AG04450 (cell line): ENCODE measurements around the gene IRGC. TPM values are rescaled to one million over a fixed set of nuclear protein-coding genes. Genes with fewer than 3 reads are reported as not detected.

Experiments used
- CTCF ChIA-PET: fragments of 300-600, 350-600 bp; formaldehyde crosslinking; extraction: SDS; loops from one replicate; lab custom pipeline; 2022; ENCODE audit warnings: antibody characterized with exemption, inconsistent platforms; lab: Charles Lee
- POLR2A ChIA-PET: fragments of 350-600 bp; formaldehyde crosslinking; extraction: SDS; loops from one replicate; lab custom pipeline; 2021; ENCODE audit warnings: antibody characterized with exemption, inconsistent platforms; lab: Yijun Ruan, JAX
- DNase-seq: peaks from one replicate; pipeline ENCODE4 v3.0.0-alpha.2; 2011; ENCODE audit warnings: low read depth, low spot score
- H3K27ac ChIP-seq: one replicate; pipeline ENCODE4 v1.5.1; 2012; ENCODE audit warnings: low read depth, low read length, control low read depth
- H3K27me3 ChIP-seq: one replicate; pipeline ENCODE4 v1.6.0; 2012; ENCODE audit warnings: low read length; ENCODE audit not compliant: control insufficient read depth, insufficient read depth
- H3K4me3 ChIP-seq: 2 replicates; pipeline ENCODE4 v1.5.1; 2011; ENCODE audit warnings: mild to moderate bottlenecking, low read depth, low read length, control low read depth
- H3K9me3 ChIP-seq: 2 replicates; pipeline ENCODE4 v1.5.1; 2012; ENCODE audit warnings: low read length; ENCODE audit not compliant: control insufficient read depth, insufficient read depth
- CTCF ChIP-seq: IDR thresholded peaks from 2 replicates; pipeline ENCODE4 v1.5.1; 2011; ENCODE audit warnings: low read depth, low read length, control low read depth, inconsistent platforms
- polyA plus RNA-seq: library from polyadenylated mRNA; depleted of rRNA; stranded (reverse); fragments of >200 nt; gene quantifications from 2 replicates; pipeline ENCODE4 v1.2.3, GENCODE V29; 2011

The IRGC gene
- polyA plus RNA-seq, 1 experiment, result not detected

- POLR2A ChIA-PET, result no interaction called here
- H3K4me3 ChIP-seq, result no peak overlapping the region
- H3K27me3 ChIP-seq, result no peaks in the 10 kb centered on the region
- H3K9me3 ChIP-seq, result no peaks in the 10 kb centered on the region; the same call in 1 of the 2 replicates
- no peak overlapping the region for H3K27ac ChIP-seq
- no peak for TF ChIP-seq CTCF
- no peak for DNase-seq
- CTCF ChIA-PET, result no interaction called here
Observed at GRCh38 chr19:43726736-43727592, 11.1 kb downstream of the IRGC start.

DNA sequence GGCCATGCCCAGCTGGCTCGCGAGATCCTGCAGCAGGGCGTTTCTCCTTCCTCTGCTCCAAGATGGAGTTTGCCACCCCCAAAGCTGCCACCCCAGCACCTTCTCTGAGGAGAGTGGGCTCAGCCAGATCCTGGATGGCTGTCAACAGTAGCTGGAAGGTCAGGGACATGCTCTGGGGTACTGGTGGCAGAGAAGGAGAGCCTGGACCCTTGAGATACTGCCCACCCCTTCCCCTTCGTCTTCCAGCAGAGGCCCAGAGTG, 11.6 kb downstream of the IRGC start:
- DNase-seq, result no peak
- no peak for TF ChIP-seq CTCF
- Histone ChIP-seq H3K9me3 (no peaks in the 10 kb centered on the region; the same call in 1 of the 2 replicates), H3K4me3 (no peak overlapping the region), H3K27me3 (no peaks in the 10 kb centered on the region), H3K27ac (no peak overlapping the region)
- ChIA-PET POLR2A (no interaction called here), CTCF (no interaction called here)

DNA sequence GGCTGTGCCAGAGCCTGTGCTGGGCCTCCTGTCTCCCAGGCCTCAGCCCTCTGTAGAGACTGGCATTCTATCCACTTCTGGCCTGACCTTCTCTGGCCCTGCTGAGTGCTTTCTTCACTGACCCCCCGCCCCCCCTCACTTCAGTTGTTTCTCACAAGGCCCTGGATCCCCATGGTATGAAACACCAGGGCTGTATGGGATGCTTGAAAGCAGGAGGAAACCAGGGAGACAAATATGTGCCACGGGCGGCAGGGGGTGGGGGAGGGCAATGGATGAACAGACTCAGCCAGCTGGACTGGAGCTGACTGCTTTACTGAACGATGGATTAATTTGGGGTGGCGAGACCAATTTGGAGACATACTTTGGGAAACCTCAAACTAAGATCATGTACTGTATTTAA, 14.0 kb downstream of the IRGC start:
- POLR2A ChIA-PET, result interaction anchor here (0.6 kb wide), 1 partner anchor 205 kb away, joined by 3 read pairs; no protein-coding TSS in a partner anchor
- no peak for DNase-seq
- CTCF ChIA-PET, result interaction anchor here (1.2 kb wide), 1 partner anchor 80 kb away, joined by 5 read pairs; no protein-coding TSS in a partner anchor
- Histone ChIP-seq H3K9me3 (no peaks in the 10 kb centered on the region; the same call in 1 of the 2 replicates), H3K27ac (no peak overlapping the region), H3K27me3 (no peaks in the 10 kb centered on the region), H3K4me3 (no peak overlapping the region)
- TF ChIP-seq CTCF, result no peak

DNA sequence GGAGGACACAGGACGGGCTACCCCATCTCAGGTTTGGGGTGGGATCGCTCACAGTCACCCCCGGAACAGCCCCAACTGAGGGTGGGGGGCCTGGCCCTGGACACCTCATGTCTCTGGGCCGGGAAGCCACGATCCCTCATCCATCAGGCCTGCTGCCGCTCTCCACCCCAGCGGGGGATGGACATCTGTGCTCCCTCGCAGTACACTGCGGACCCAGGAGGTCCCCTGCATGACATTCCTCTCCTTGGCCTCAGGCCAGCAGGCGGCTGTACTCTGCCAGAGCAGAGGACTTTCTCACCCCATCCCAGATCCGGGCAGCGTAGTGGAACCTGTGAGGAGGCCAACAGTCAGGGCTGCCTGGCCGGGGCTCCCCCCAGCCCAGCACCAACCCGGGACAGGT, 15.5 kb downstream of the IRGC start:
- no peak overlapping the region for H3K4me3 ChIP-seq
- ChIA-PET POLR2A (interaction anchor here (0.6 kb wide), 2 partner anchors 17 to 46 kb away, joined by 3 read pairs; no protein-coding TSS in a partner anchor), CTCF (interaction anchor here (1.9 kb wide), 1 partner anchor 14 kb away, joined by 11 read pairs; no protein-coding TSS in a partner anchor)
- no peak overlapping the region for H3K27ac ChIP-seq
- DNase-seq, result no peak
- no peaks in the 10 kb centered on the region; the same call in 1 of the 2 replicates for H3K9me3 ChIP-seq
- no peak for TF ChIP-seq CTCF
- H3K27me3 ChIP-seq, result no peaks in the 10 kb centered on the region

DNA sequence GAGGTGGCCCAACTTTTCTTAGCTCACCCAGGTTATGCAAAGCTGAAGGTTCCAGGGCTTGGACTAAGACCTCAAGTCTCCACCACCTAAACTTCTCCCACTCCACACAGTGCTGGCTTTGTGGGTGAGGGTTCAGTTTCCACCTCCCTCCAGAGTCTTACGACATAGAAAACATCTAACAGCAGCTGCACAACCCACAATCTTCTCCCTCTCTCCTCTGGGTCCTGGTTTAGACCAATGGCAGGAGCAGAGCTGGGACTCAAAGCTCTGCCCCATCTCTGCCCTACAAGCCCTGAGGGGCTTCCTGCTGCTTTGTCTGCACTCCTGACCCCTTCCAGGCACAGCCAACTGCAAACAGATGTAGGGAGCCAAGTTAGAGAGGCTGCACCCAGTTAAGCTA, 16.0 kb downstream of the IRGC start:
- ChIA-PET CTCF (interaction anchor here (1.2 to 1.9 kb wide), 2 partner anchors 13 to 63 kb away, joined by 3 to 11 read pairs; no protein-coding TSS in a partner anchor), POLR2A (interaction anchor here (0.6 kb wide), 1 partner anchor 18 kb away, joined by 3 read pairs; no protein-coding TSS in a partner anchor)
- no peaks in the 10 kb centered on the region; the same call in 1 of the 2 replicates for H3K9me3 ChIP-seq
- H3K27ac ChIP-seq, result no peak overlapping the region
- H3K4me3 ChIP-seq, result no peak overlapping the region
- DNase-seq, result no peak
- TF ChIP-seq CTCF, result no peak
- no peaks in the 10 kb centered on the region for H3K27me3 ChIP-seq
